K562 (cell line): Measurements from ENCODE around the gene CLK3. TPM values are rescaled to one million over a fixed set of nuclear protein-coding genes. Genes with fewer than 3 reads are reported as not detected.

ENCODE experiments used
- ATAC-seq: fragments of 200-7000 bp; cut with Tn5 transposase; 3 replicates; pipeline ENCODE4 v1.9.1; 2020; ENCODE audit warnings: moderate library complexity
- BruUV-seq: library from RNA; stranded (reverse); fragments of 400-500 nt; replicated peaks from 2 replicates; lab custom pipeline; 2021; lab: Mats Ljungman, UMichigan
- CTCF ChIA-PET: fragments of 300-600 bp; formaldehyde crosslinking; extraction: SDS; loops from one replicate; lab custom pipeline; 2021; ENCODE audit warnings: low intra/inter-chr PET ratio; lab: Yijun Ruan, JAX
- POLR2A ChIA-PET: fragments of 300-600, 350-650 bp; sonication (Branson Sonifier 250); formaldehyde crosslinking; extraction: SDS; loops from one replicate; lab custom pipeline; 2021; ENCODE audit warnings: antibody characterized with exemption, inconsistent platforms; lab: Yijun Ruan, JAX
- DNase-seq, 4 experiments: peaks; one replicate each; pipeline versions ENCODE4 v3.0.0 to v3.0.0-alpha.2; 2011 to 2018; ENCODE audit warnings: low spot score in 3 of 4, mixed read lengths in 3 of 4; ENCODE audit errors: extremely low read depth in 1 of 4
- FAIRE-seq: peaks from 2 replicates; lab custom pipeline; 2011; peaks lifted over from hg19 to GRCh38; lab: Jason Lieb, UNC
- H2AFZ ChIP-seq: 2 replicates; pipeline ENCODE4 v1.6.0; 2011; ENCODE audit warnings: low read depth, low read length, control low read depth, inconsistent platforms
- H3K27ac ChIP-seq: fragments of 200-600 bp; 3 replicates; pipeline ENCODE4 v1.8.0; 2011; ENCODE audit warnings: low read depth, mild to moderate bottlenecking, control low read depth, inconsistent platforms, low read length, moderate library complexity, mixed read lengths; ENCODE audit errors: extremely low read depth
- H3K27me3 ChIP-seq, 2 experiments: fragments of 300-600 bp in 1 of 2; 2 replicates in 1 of 2; 3 replicates in 1 of 2; pipeline versions ENCODE4 v1.6.0 to v1.8.0; 2011; ENCODE audit warnings: inconsistent platforms in 2 of 2, low read length in 2 of 2, mild to moderate bottlenecking in 1 of 2, mixed read lengths in 1 of 2, moderate library complexity in 1 of 2; ENCODE audit not compliant: control insufficient read depth in 2 of 2, insufficient read depth in 2 of 2
- H3K36me3 ChIP-seq: fragments of 300-600 bp; 3 replicates; pipeline ENCODE4 v1.8.0; 2011; ENCODE audit warnings: mild to moderate bottlenecking, low read length, inconsistent platforms; ENCODE audit not compliant: control insufficient read depth, insufficient read depth
- H3K4me1 ChIP-seq, 2 experiments: fragments of 200-600 bp in 1 of 2; replicated peaks in 1 of 2; 2 replicates in 1 of 2; 3 replicates in 1 of 2; pipeline versions ENCODE4 v1.5.1 to v1.8.0; 2011; ENCODE audit warnings: inconsistent platforms in 2 of 2, low read length in 2 of 2, mild to moderate bottlenecking in 1 of 2, mixed read lengths in 1 of 2, moderate library complexity in 1 of 2; ENCODE audit not compliant: control insufficient read depth in 2 of 2, insufficient read depth in 2 of 2
- H3K4me2 ChIP-seq: 2 replicates; pipeline ENCODE4 v1.6.1; 2011; ENCODE audit warnings: low read length, control low read depth, inconsistent platforms, mixed read lengths; ENCODE audit not compliant: insufficient read depth
- H3K4me3 ChIP-seq: fragments of 200-600 bp; sonication (generic), shearing (Covaris generic); 2 replicates; pipeline ENCODE4 v1.5.1; 2016; ENCODE audit warnings: control low read depth, inconsistent platforms
- H3K79me2 ChIP-seq: fragments of 200-600 bp; 3 replicates; pipeline ENCODE4 v1.8.0; 2011; ENCODE audit warnings: low read length, inconsistent platforms; ENCODE audit not compliant: control insufficient read depth, insufficient read depth
- H3K9ac ChIP-seq, 2 experiments: 2 replicates each; pipeline versions ENCODE4 v1.6.0 to v1.6.1; 2011; ENCODE audit warnings: low read depth in 2 of 2, low read length in 2 of 2, control low read depth in 1 of 2, inconsistent platforms in 1 of 2, mild to moderate bottlenecking in 1 of 2, mixed read lengths in 1 of 2; ENCODE audit not compliant: insufficient read depth in 1 of 2
- H3K9me1 ChIP-seq: one replicate; pipeline ENCODE4 v1.6.0; 2011; ENCODE audit warnings: inconsistent platforms, mild to moderate bottlenecking, low read length, moderate library complexity; ENCODE audit not compliant: control insufficient read depth, insufficient read depth
- H3K9me3 ChIP-seq: replicated peaks from 2 replicates; pipeline ENCODE4 v1.5.1; 2011; ENCODE audit warnings: low read depth, low read length, inconsistent platforms; ENCODE audit not compliant: control insufficient read depth, insufficient read depth
- H4K20me1 ChIP-seq: replicated peaks from 2 replicates; pipeline ENCODE4 v1.6.1; 2011; ENCODE audit warnings: low read length, inconsistent platforms, mixed read lengths; ENCODE audit not compliant: control insufficient read depth, insufficient read depth
- KAT2B ChIP-seq: IDR thresholded peaks from one replicate; pipeline ENCODE4 v1.6.1; 2012; ENCODE audit warnings: low read depth, mild to moderate bottlenecking, control low read depth, inconsistent platforms, low read length, moderate library complexity
- KLF1 ChIP-seq: fragments of 450-650 bp; IDR thresholded peaks from 2 replicates; pipeline ENCODE4 v1.6.1; 2016; ENCODE audit warnings: missing genetic modification characterization, missing compliant biosample characterization
- MAX ChIP-seq: sonication (generic); formaldehyde crosslinking; IDR thresholded peaks from 2 replicates; pipeline ENCODE4 v1.9.0; 2022; ENCODE audit warnings: mild to moderate bottlenecking, missing genetic modification reagents
- MLX ChIP-seq, 2 experiments: fragments of 450-650 bp in 1 of 2; sonication (generic) in 1 of 2; formaldehyde crosslinking; conservative IDR thresholded peaks; 2 replicates each; pipeline versions ENCODE4 v1.4.0 to v1.8.1; 2020 to 2022; ENCODE audit warnings: mild to moderate bottlenecking in 1 of 2, missing genetic modification reagents in 1 of 2
- MYC ChIP-seq, 2 experiments: fragments of 250-450 bp in 1 of 2; sonication (Bioruptor Pico) in 1 of 2; IDR thresholded peaks; 2 replicates each; pipeline versions ENCODE4 v1.5.1 to v1.6.1; 2012 to 2021; ENCODE audit warnings: low read depth in 2 of 2, borderline replicate concordance in 1 of 2, improper control_type of control experiment in 1 of 2, low read length in 1 of 2, mild to moderate bottlenecking in 1 of 2, moderate library complexity in 1 of 2
- RAD21 ChIP-seq, 2 experiments: fragments of 250-450 bp in 1 of 2; fragments of 450-650 bp in 1 of 2; sonication (Bioruptor Pico) in 1 of 2; formaldehyde crosslinking in 1 of 2; IDR thresholded peaks in 1 of 2; conservative IDR thresholded peaks in 1 of 2; 2 replicates each; pipeline versions ENCODE4 v1.4.0 to v1.8.0; 2020 to 2022; ENCODE audit warnings: mild to moderate bottlenecking in 2 of 2, moderate library complexity in 1 of 2
- ZBTB33 ChIP-seq: sonication (generic); formaldehyde crosslinking; IDR thresholded peaks from 2 replicates; pipeline ENCODE4 v1.8.1; 2023; ENCODE audit warnings: mild to moderate bottlenecking, missing genetic modification reagents
- ZBTB8A ChIP-seq: fragments of 450-650 bp; IDR thresholded peaks from 2 replicates; pipeline ENCODE4 v1.6.1; 2018; ENCODE audit warnings: mild to moderate bottlenecking, moderate library complexity; ENCODE audit not compliant: partially characterized antibody
- WGBS: fragments of 100-300 bp; shearing (Covaris generic); methylation state at CpG from one replicate; pipeline ENCODE4 v1.1.6; 2016; ENCODE audit warnings: low coverage, mixed read lengths; ENCODE audit not compliant: insufficient coverage; ENCODE audit errors: missing lambda C conversion rate; 5-methylcytosine and 5-hydroxymethylcytosine counted together
- in situ Hi-C: fragments of 300-500 bp; cut with MboI; formaldehyde crosslinking; loops from 4 replicates; pipeline ENCODE4 v1.15.0; 2018; ENCODE audit warnings: inconsistent platforms, mixed read lengths
- intact Hi-C: fragments of 100-400 bp; cut with micrococcal nuclease; formaldehyde crosslinking; loops from 2 replicates; pipeline ENCODE4 v1.14.2; 2022
- polyA plus RNA-seq, 8 experiments: library from polyadenylated mRNA; depleted of rRNA in 4 of 8; stranded (reverse) in 5 of 8; unstranded in 3 of 8; fragments of >200 nt; fragmentation: Nextera tagmentation in 2 of 8; fragmentation: Illumina TruSeq in 1 of 8; extraction: Ambion mirVana in 2 of 8; extraction: Trizol in 1 of 8; gene quantifications; 2 replicates each; pipeline versions ENCODE4 v1.2.1 to v1.2.3, GENCODE V29; 2011 to 2014; ENCODE audit warnings: inconsistent platforms in 1 of 8, missing spikeins in 1 of 8
- total RNA-seq, 7 experiments: library from RNA; depleted of rRNA in 6 of 7; stranded (reverse); fragments of >200 nt in 6 of 7; fragmentation: Illumina TruSeq in 2 of 7; extraction: Trizol in 2 of 7; gene quantifications; 2 replicates each; pipeline versions ENCODE4 v1.2.1 to v1.2.3, GENCODE V29; 2011 to 2021; ENCODE audit warnings: low replicate concordance in 1 of 7
- TF ChIP-seq, protein P1 (sequence below): fragments of 200-800 bp; sonication (Bioruptor generic); IDR thresholded peaks from 2 replicates; pipeline ENCODE4 v1.6.1; 2016; ENCODE audit warnings: missing genetic modification characterization, missing compliant biosample characterization

CLK3 gene
- total and polyA plus RNA-seq, 9 of the 15 experiments (the other 6 are each of a cell fraction or from before 2014, with no cell fraction given), result 1.2 to 95.2 (median 51.7) TPM

- ChIA-PET POLR2A (interaction anchor here (0.8 to 0.9 kb wide), 2 partner anchors 8 to 28 kb away, joined by 3 to 4 read pairs; no protein-coding TSS in a partner anchor), CTCF (no interaction called here)
- DNase-seq (peak; percentile 53 to 73 (median 64)), FAIRE-seq (peak; percentile 82), ATAC-seq (peak; percentile 87)
- WGBS, result 68% methylated on average over 20 of the region's 23 CpGs
- intact Hi-C loops (no loop called here), in situ Hi-C loops (loop anchor here (5.0 kb wide), 2 partner anchors 169 to 234 kb away; no protein-coding TSS in a partner anchor)
- BruUV-seq, result no TSS peak
- Histone ChIP-seq H3K27me3 (no peaks in the 10 kb centered on the region), H3K79me2 (peaks cover 57% of the 10 kb centered on the region), H3K36me3 (peaks cover 88% of the 10 kb centered on the region), H2AFZ (no peak overlapping the region), H3K27ac (no peak overlapping the region), H3K4me2 (no peak overlapping the region), H3K9ac (peak overlapping the region in 1 of 2 experiments; percentile 38; a peak in 1 of 4 replicates), H4K20me1 (peaks cover 61% of the 10 kb centered on the region), H3K4me1 (peaks cover 15 to 30% of the 10 kb centered on the region in 2 experiments; a peak in 4 of 5 replicates), H3K9me1 (peaks cover 13% of the 10 kb centered on the region), H3K9me3 (no peaks in the 10 kb centered on the region), H3K4me3 (no peak overlapping the region)
- TF ChIP-seq, protein P1, sequence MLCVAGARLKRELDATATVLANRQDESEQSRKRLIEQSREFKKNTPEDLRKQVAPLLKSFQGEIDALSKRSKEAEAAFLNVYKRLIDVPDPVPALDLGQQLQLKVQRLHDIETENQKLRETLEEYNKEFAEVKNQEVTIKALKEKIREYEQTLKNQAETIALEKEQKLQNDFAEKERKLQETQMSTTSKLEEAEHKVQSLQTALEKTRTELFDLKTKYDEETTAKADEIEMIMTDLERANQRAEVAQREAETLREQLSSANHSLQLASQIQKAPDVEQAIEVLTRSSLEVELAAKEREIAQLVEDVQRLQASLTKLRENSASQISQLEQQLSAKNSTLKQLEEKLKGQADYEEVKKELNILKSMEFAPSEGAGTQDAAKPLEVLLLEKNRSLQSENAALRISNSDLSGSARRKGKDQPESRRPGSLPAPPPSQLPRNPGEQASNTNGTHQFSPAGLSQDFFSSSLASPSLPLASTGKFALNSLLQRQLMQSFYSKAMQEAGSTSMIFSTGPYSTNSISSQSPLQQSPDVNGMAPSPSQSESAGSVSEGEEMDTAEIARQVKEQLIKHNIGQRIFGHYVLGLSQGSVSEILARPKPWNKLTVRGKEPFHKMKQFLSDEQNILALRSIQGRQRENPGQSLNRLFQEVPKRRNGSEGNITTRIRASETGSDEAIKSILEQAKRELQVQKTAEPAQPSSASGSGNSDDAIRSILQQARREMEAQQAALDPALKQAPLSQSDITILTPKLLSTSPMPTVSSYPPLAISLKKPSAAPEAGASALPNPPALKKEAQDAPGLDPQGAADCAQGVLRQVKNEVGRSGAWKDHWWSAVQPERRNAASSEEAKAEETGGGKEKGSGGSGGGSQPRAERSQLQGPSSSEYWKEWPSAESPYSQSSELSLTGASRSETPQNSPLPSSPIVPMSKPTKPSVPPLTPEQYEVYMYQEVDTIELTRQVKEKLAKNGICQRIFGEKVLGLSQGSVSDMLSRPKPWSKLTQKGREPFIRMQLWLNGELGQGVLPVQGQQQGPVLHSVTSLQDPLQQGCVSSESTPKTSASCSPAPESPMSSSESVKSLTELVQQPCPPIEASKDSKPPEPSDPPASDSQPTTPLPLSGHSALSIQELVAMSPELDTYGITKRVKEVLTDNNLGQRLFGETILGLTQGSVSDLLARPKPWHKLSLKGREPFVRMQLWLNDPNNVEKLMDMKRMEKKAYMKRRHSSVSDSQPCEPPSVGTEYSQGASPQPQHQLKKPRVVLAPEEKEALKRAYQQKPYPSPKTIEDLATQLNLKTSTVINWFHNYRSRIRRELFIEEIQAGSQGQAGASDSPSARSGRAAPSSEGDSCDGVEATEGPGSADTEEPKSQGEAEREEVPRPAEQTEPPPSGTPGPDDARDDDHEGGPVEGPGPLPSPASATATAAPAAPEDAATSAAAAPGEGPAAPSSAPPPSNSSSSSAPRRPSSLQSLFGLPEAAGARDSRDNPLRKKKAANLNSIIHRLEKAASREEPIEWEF (CRISPR knock-in tag), result no peak
- no peak for TF ChIP-seq MLX (CRISPR knock-in tag; conservative IDR thresholded peaks at IDR 0.05)
- no peak for TF ChIP-seq ZBTB8A
- TF ChIP-seq KAT2B, result peak; percentile 76
- TF ChIP-seq MYC (IDR thresholded peaks at IDR 0.05; ENCODE audit: low read depth, low read length), result peak; percentile 42; the same call in 1 of the 2 replicates
- TF ChIP-seq MYC (CRISPR knock-in tag; IDR thresholded peaks at IDR 0.05; ENCODE audit: borderline replicate concordance, low read depth), result no peak
- TF ChIP-seq ZBTB33, result peak; percentile 40; the same call in 1 of the 2 replicates
- TF ChIP-seq KLF1 (tag), result no peak
- peak; percentile 15 to 62; a peak in 2 of 4 replicates for TF ChIP-seq RAD21 (CRISPR knock-in tag; conservative IDR thresholded peaks at IDR 0.05 in 1 of 2, IDR thresholded peaks at IDR 0.05 in 1 of 2)
- TF ChIP-seq MAX (CRISPR knock-in tag), result peak; percentile 44
These were observed 5.3 kb downstream of the CLK3 start for GRCh38 chr15:74620636-74621545.
